H1 (cell line): ENCODE measurements around the gene ABCC10. TPM values are rescaled to one million over a fixed set of nuclear protein-coding genes. Genes with fewer than 3 reads are reported as not detected.

ENCODE experiments used
- CTCF ChIA-PET: fragments of 300-600 bp; sonication (Branson Sonifier 250); formaldehyde crosslinking; loops from one replicate; lab custom pipeline; 2021; ENCODE audit not compliant: partially characterized antibody; lab: Charles Lee
- POLR2A ChIA-PET: fragments of 300-600 bp; sonication (Branson Sonifier 250); formaldehyde crosslinking; loops from one replicate; lab custom pipeline; 2021; ENCODE audit warnings: inconsistent platforms; ENCODE audit not compliant: partially characterized antibody; lab: Charles Lee
- DNase-seq, 2 experiments: peaks; one replicate each; pipeline versions ENCODE4 v3.0.0 to v3.0.0-alpha.2; 2010 to 2022; ENCODE audit warnings: low spot score in 2 of 2, low read depth in 1 of 2, mixed read lengths in 1 of 2
- FAIRE-seq: peaks from 2 replicates; lab custom pipeline; 2011; peaks lifted over from hg19 to GRCh38; lab: Jason Lieb, UNC
- H2AFZ ChIP-seq: 2 replicates; pipeline ENCODE4 v1.8.1; 2012; ENCODE audit warnings: low read length, inconsistent platforms
- H2AK5ac ChIP-seq: 2 replicates; pipeline ENCODE4 v1.6.1; 2013; ENCODE audit warnings: low read depth, low read length
- H2BK120ac ChIP-seq: replicated peaks from 2 replicates; pipeline ENCODE3; 2013; ENCODE audit warnings: low read depth, low read length, inconsistent platforms
- H2BK12ac ChIP-seq: 2 replicates; pipeline ENCODE4 v1.6.1; 2013; ENCODE audit warnings: low read depth, low read length
- H2BK15ac ChIP-seq: 2 replicates; pipeline ENCODE4 v1.6.1; 2013; ENCODE audit warnings: low read length
- H2BK20ac ChIP-seq: 2 replicates; pipeline ENCODE4 v1.6.1; 2013; ENCODE audit warnings: low read length
- H2BK5ac ChIP-seq: 2 replicates; pipeline ENCODE4 v1.6.1; 2013; ENCODE audit warnings: low read depth, low read length
- H3K14ac ChIP-seq: 2 replicates; pipeline ENCODE4 v1.6.1; 2013; ENCODE audit warnings: inconsistent platforms; ENCODE audit not compliant: insufficient read length
- H3K18ac ChIP-seq: 2 replicates; pipeline ENCODE4 v1.6.1; 2013; ENCODE audit warnings: low read length; ENCODE audit errors: extremely low read depth
- H3K23ac ChIP-seq: 2 replicates; pipeline ENCODE4 v1.6.1; 2013; ENCODE audit warnings: inconsistent platforms; ENCODE audit not compliant: insufficient read length
- H3K23me2 ChIP-seq: 2 replicates; pipeline ENCODE4 v1.6.1; 2013; ENCODE audit warnings: low read depth, low read length
- H3K27ac ChIP-seq: 2 replicates; pipeline ENCODE4 v1.6.1; 2011; ENCODE audit warnings: low read depth, low read length, inconsistent platforms
- H3K27me3 ChIP-seq, 4 experiments: replicated peaks in 1 of 4; 1 replicate in 1 of 4; 2 replicates in 3 of 4; pipeline versions ENCODE4 v1.6.1 to v1.8.1; 2011 to 2013; ENCODE audit warnings: low read length in 3 of 4, mild to moderate bottlenecking in 3 of 4, inconsistent platforms in 2 of 4, mixed read lengths in 2 of 4, moderate library complexity in 1 of 4; ENCODE audit not compliant: control insufficient read depth in 3 of 4, insufficient read depth in 3 of 4; ENCODE audit errors: extremely low read depth in 1 of 4
- H3K36me3 ChIP-seq, 4 experiments: 2 replicates each; pipeline versions ENCODE4 v1.6.1 to v1.8.1; 2011 to 2013; ENCODE audit warnings: mild to moderate bottlenecking in 4 of 4, low read length in 3 of 4, moderate library complexity in 2 of 4, control low read depth in 1 of 4, inconsistent platforms in 1 of 4; ENCODE audit not compliant: insufficient read depth in 4 of 4, control insufficient read depth in 2 of 4
- H3K4ac ChIP-seq: replicated peaks from 2 replicates; pipeline ENCODE3; 2013; ENCODE audit warnings: low read length, low read depth, mixed read lengths, inconsistent platforms; ENCODE audit not compliant: insufficient read length
- H3K4me1 ChIP-seq, 4 experiments: replicated peaks in 1 of 4; 1 replicate in 1 of 4; 2 replicates in 3 of 4; pipeline versions ENCODE4 v1.6.1 to v1.8.1; 2011 to 2013; ENCODE audit warnings: low read length in 3 of 4, inconsistent platforms in 2 of 4, mixed read lengths in 1 of 4; ENCODE audit not compliant: insufficient read depth in 4 of 4, control insufficient read depth in 3 of 4
- H3K4me2 ChIP-seq, 2 experiments: 2 replicates each; pipeline versions ENCODE4 v1.6.1 to v1.8.1; 2011 to 2013; ENCODE audit warnings: low read depth in 2 of 2, low read length in 2 of 2, control low read depth in 1 of 2, inconsistent platforms in 1 of 2, mild to moderate bottlenecking in 1 of 2; ENCODE audit not compliant: insufficient read depth in 1 of 2
- H3K4me3 ChIP-seq, 4 experiments: fragments of 200-600, 300-600 bp in 1 of 4; sonication (generic), shearing (Covaris generic), sonication (Bioruptor Twin) in 1 of 4; 2 replicates each; pipeline versions ENCODE4 v1.5.1 to v1.8.1; 2011 to 2016; ENCODE audit warnings: low read length in 4 of 4, low read depth in 3 of 4, control low read depth in 2 of 4, inconsistent platforms in 2 of 4, mild to moderate bottlenecking in 2 of 4, mixed read lengths in 1 of 4, moderate library complexity in 1 of 4; ENCODE audit not compliant: insufficient read depth in 2 of 4; ENCODE audit errors: extremely low read depth in 1 of 4
- H3K56ac ChIP-seq: replicated peaks from 2 replicates; pipeline ENCODE3; 2013; ENCODE audit warnings: low read depth, mild to moderate bottlenecking, mixed read lengths, low read length, inconsistent platforms; ENCODE audit not compliant: insufficient read length
- H3K79me1 ChIP-seq: 2 replicates; pipeline ENCODE4 v1.6.1; 2013; ENCODE audit warnings: low read depth, low read length, control low read depth
- H3K79me2 ChIP-seq, 2 experiments: 2 replicates each; pipeline versions ENCODE4 v1.6.1 to v1.8.1; 2012 to 2013; ENCODE audit warnings: low read length in 2 of 2, mild to moderate bottlenecking in 2 of 2, inconsistent platforms in 1 of 2; ENCODE audit not compliant: insufficient read depth in 2 of 2, control insufficient read depth in 1 of 2
- H3K9ac ChIP-seq, 4 experiments: replicated peaks in 1 of 4; 1 replicate in 1 of 4; 2 replicates in 3 of 4; pipeline versions ENCODE4 v1.6.1 to v1.8.1; 2011 to 2013; ENCODE audit warnings: low read depth in 3 of 4, low read length in 3 of 4, control low read depth in 2 of 4, mild to moderate bottlenecking in 2 of 4, moderate library complexity in 2 of 4, inconsistent platforms in 1 of 4; ENCODE audit errors: extremely low read depth in 1 of 4
- H3K9me3 ChIP-seq, 2 experiments: 2 replicates each; pipeline versions ENCODE4 v1.6.1 to v1.8.1; 2012 to 2013; ENCODE audit warnings: mild to moderate bottlenecking in 2 of 2, moderate library complexity in 2 of 2, control low read depth in 1 of 2, inconsistent platforms in 1 of 2, low read depth in 1 of 2, low read length in 1 of 2, mixed read lengths in 1 of 2; ENCODE audit not compliant: insufficient read depth in 2 of 2
- H4K20me1 ChIP-seq, 2 experiments: replicated peaks in 1 of 2; 2 replicates each; pipeline versions ENCODE3 to v1.8.1; 2011 to 2013; ENCODE audit warnings: inconsistent platforms in 2 of 2, low read length in 2 of 2, mild to moderate bottlenecking in 1 of 2; ENCODE audit not compliant: insufficient read depth in 2 of 2, control insufficient read depth in 1 of 2
- H4K5ac ChIP-seq: 2 replicates; pipeline ENCODE4 v1.6.1; 2013; ENCODE audit warnings: low read length, low read depth, mixed read lengths, inconsistent platforms; ENCODE audit not compliant: insufficient read length
- H4K8ac ChIP-seq: 2 replicates; pipeline ENCODE4 v1.8.0; 2013; ENCODE audit warnings: mild to moderate bottlenecking, moderate library complexity, low read length, inconsistent platforms; ENCODE audit not compliant: insufficient read depth; ENCODE audit errors: extremely low read depth
- H4K91ac ChIP-seq: replicated peaks from 2 replicates; pipeline ENCODE3; 2013; ENCODE audit warnings: low read length, mixed read lengths, inconsistent platforms; ENCODE audit not compliant: insufficient read length
- SP1 ChIP-seq: IDR thresholded peaks from 2 replicates; pipeline ENCODE4 v1.6.1; 2011; ENCODE audit warnings: low read depth, low read length
- whole genome bisulfite sequencing, 2 experiments: shearing (Covaris generic) in 1 of 2; methylation state at CpG; one replicate each; pipeline versions ENCODE4 v1.1.6 to v1.1.7; 2013 to 2015; ENCODE audit warnings: low lambda C conversion rate in 2 of 2, mixed read lengths in 2 of 2, inconsistent platforms in 1 of 2, low coverage in 1 of 2, missing lambda C conversion rate in 1 of 2; ENCODE audit not compliant: insufficient replicate concordance in 2 of 2, insufficient coverage in 1 of 2, insufficient read length in 1 of 2; ENCODE audit errors: extremely low coverage in 1 of 2, missing lambda C conversion rate in 1 of 2; 5-methylcytosine and 5-hydroxymethylcytosine counted together
- polyA plus RNA-seq, 7 experiments: library from polyadenylated mRNA; depleted of rRNA in 3 of 7; stranded (reverse) in 5 of 7; unstranded in 2 of 7; fragments of >200 nt in 5 of 7; fragments of 200-250 nt in 2 of 7; gene quantifications; 1 replicate in 5 of 7; 2 replicates in 1 of 7; 4 replicates in 1 of 7; pipeline versions ENCODE4 v1.2.1 to v1.2.3, GENCODE V29; 2011 to 2013; ENCODE audit warnings: missing spikeins in 2 of 7, mixed read lengths in 2 of 7
- total RNA-seq: library from RNA; stranded (reverse); fragmentation: NEBNext Ultra II Directional; extraction: Animal tissue kit (Norgen Biotek cat#: 25700); gene quantifications from 2 replicates; pipeline ENCODE4 v1.2.1, GENCODE V29; 2021

Gene ABCC10
- total and polyA plus RNA-seq, 2 of the 8 experiments (the other 6 are each of a cell fraction or from before 2014, with no cell fraction given): 15.5 to 24.6 TPM

DNA sequence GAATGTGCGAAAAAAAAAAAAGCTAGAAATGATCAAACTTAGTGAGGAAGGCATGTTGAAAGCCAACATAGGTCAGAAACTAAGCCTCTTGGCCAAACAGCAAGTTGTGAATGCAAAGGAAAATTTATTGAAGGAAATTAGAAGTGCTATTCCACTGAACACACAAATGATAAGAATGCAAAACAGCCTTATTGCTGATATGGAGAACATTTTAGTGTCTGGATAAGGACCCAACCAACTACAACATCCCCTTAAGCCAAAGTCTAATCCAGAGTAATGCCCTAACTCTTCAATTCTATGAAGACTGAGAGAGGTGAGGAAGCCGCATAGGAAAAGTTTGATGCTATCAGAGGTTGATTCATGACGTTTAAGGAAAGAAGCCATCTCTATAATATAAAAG, 5.5 kb upstream of the ABCC10 start:
- Histone ChIP-seq H3K9ac (no peak overlapping the region), H3K18ac (no peak overlapping the region), H2BK15ac (no peak overlapping the region), H3K4me2 (no peak overlapping the region), H4K8ac (no peak overlapping the region), H3K79me1 (no peaks in the 10 kb centered on the region), H4K5ac (no peak overlapping the region), H3K4me3 (no peak overlapping the region), H3K79me2 (no peaks in the 10 kb centered on the region), H3K23ac (no peak overlapping the region), H3K36me3 (no peaks in the 10 kb centered on the region), H3K14ac (no peak overlapping the region), H3K56ac (no peak overlapping the region), H2BK12ac (no peak overlapping the region), H3K27me3 (no peaks in the 10 kb centered on the region; a peak in 1 of 7 replicates), H4K91ac (no peak overlapping the region), H2BK120ac (no peak overlapping the region), H2BK5ac (no peak overlapping the region), H3K4me1 (no peaks in the 10 kb centered on the region), H3K4ac (no peak overlapping the region), H3K9me3 (peaks cover 0 to 4% of the 10 kb centered on the region in 2 experiments; a peak in 1 of 4 replicates), H2BK20ac (no peak overlapping the region), H3K23me2 (no peaks in the 10 kb centered on the region), H2AFZ (no peak overlapping the region), H2AK5ac (no peak overlapping the region), H3K27ac (no peak overlapping the region), H4K20me1 (no peaks in the 10 kb centered on the region)
- ChIA-PET CTCF (interaction anchor here (1.7 to 2.2 kb wide), 2 partner anchors 33 to 113 kb away, joined by 4 to 8 read pairs; partner anchors contain the start of gene CRIP3), POLR2A (interaction anchor here (1.0 to 2.7 kb wide), 2 partner anchors 8 to 12 kb away, joined by 4 to 6 read pairs; no protein-coding TSS in a partner anchor)
- FAIRE-seq: no peak
- WGBS, 2 experiments: 83% methylated on average over 2 of the region's 3 CpGs; no CpG with 5 or more reads in 1 of the 2 experiments
- no peak for DNase-seq
- TF ChIP-seq SP1: no peak
